GM19452 (cell line): ENCODE results near the gene TRMT61A.
"Not testable (repeated sequence)": the region's sequence is repeated elsewhere in the genome, so short reads cannot be mapped to it uniquely, and the experiment has no call there.

Source experiments
- ATAC-seq: cut with Tn5 transposase; IDR thresholded peaks from one replicate; pipeline ENCODE4 v1.9.1; 2021; ENCODE audit not compliant: unreplicated experiment

The TRMT61A gene

GRCh38 chr14:103521951-103522563 lies 6.9 kb upstream of the TRMT61A start:
- no peak for ATAC-seq

DNA sequence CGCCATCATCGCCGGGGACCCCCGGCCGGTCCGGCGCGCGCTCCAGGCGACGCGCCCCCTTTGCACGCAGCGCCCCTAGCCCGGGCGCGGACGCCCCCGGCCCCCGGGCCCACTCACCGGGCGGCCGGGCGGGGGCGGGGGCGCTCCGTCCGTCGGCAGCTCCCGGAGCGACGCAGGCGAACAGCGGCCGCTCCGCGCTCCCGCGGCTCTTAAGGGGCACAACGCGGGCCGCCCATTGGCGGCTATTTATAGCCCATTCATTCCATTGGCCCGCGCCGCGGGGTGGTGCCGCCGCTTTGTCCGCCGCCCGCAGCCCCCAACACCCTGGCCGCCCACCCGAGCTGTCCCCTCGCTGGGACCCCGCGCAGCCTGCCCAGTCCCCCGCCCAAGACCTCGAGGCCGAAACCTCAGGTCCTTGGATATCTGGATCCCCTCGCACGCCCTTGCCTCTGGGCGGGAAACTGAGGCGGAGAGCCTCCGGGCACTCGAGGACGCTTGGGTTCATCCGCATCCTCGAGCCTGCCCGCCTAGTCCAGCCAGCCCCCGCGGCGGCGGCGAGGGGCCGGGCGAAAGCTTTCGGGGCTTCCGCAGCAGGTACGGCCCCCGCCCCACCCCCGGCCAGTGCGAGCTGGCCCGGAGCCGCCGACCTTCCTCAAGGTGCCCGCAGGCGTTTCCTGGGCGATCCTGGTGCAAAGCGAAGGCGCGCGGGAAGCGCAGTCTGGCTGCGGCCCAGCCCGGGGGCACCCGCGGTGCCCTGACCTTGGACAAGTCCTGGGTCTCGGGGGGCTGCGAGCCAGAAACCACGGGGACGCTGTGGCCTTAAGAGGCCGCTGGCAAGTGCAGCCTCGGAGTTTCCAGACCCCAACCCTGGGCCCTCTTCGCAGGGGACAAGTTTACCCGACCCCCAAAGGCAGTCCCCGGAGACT lies 6.1 kb upstream of the TRMT61A start, which contains the start of gene CKB:
TSS of gene CKB (minus strand) at position 182 of the 926 bp plus-strand sequence. CDS start 337 bp downstream, outside the sequence.
- ATAC-seq, result no peak

DNA sequence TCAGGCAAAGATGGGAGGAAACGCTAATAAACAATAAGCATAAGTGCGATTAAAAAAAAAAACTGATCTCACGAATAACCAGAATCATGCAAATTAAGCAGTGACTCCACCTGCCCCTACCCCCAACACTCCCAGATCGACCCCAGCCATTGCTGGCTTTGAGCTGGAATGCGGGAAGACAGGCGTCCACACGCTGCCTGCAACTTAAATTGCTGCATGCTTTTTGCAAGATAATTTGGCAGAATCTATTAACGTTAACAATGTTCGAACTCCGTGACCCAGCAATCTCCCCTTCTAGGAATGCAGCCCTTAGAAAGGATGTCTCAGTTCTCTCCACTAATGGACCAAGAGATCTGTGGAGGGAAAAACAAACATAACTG lies 5.4 kb upstream of the TRMT61A start:
- no peak for ATAC-seq

DNA sequence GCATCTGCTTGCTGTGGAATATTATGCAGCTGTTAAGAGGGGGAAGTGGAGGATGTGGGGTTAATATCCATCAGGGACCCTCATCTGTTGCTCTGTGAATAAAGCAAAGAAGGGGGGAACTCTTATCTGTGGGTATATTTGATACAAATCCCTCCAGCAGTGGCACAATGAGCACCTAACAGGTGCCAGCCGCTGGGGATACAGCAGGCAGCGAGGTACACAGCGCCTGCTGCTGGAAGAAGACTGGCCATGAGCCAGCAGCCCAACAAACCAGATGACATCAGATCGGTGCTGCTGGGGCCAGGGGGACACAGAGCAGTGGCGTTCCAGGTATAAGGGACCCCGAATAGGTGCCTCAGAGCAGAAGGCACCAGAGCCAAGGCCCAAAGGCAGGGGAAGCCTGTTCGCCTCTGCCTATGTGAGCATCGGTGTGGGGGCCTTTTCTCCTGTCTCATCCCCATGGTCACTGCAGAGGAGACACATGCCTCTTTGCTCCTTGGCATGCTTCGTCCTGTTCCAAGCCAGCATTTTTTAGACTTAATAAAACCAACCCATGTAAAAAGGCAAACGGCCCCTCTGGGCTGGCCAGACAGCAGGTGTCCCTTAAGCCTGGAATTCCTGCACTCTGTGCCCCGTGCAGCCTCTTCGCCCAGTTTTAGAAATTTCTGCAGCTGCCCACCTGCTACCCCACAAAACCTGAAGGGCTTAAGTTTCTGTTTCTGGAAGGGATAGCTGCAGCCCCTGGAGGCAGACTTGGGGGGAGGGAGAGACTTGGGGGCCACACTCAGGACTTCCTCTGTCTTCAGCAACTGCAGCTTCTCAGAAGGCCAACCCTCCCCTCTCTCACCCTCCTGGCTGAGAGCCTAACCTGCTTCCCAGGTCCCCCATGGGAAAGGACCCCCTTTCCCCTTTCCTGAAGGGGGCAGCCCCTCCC lies 4.7 kb upstream of the TRMT61A start:
- ATAC-seq, result no peak

DNA sequence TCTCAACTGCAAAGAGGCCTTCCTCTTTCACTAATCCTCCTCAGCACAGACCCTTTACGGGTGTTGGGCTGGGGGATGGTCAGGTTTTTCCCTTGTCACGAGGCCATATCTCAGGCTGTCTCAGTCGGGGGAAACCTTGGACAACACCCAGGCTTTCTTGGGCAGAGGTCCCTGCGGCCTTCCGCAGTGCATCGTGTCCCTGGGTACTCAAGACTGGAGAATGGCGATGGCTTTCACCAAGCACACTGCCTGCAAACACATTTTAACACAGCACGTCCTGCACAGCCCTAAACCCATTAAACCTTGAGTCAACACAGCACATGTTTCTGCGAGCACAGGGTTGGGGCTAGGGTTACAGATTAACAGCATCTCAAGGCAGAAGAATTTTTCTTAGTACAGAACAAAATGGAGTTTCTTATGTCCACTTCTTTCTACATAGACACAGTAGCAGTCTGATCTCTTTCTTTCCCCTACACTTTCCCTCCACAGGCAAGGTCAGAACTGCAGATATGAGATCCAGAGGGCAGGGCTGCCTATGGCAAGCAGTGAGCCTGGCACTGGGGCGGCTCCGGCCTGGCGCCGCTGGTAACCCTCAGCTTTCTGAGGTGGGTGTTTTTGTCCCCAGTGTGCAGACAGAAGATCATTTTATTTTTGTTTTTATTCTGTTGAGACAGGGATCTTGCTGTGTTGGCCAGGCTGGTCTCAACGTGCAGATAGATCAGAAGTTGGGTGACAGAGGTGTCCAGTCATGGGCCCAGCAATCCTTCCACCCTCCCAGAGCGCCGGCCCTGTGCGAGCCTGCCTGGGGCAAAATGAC lies 3.4 kb upstream of the TRMT61A start:
- ATAC-seq, result not testable (repeated sequence)

DNA sequence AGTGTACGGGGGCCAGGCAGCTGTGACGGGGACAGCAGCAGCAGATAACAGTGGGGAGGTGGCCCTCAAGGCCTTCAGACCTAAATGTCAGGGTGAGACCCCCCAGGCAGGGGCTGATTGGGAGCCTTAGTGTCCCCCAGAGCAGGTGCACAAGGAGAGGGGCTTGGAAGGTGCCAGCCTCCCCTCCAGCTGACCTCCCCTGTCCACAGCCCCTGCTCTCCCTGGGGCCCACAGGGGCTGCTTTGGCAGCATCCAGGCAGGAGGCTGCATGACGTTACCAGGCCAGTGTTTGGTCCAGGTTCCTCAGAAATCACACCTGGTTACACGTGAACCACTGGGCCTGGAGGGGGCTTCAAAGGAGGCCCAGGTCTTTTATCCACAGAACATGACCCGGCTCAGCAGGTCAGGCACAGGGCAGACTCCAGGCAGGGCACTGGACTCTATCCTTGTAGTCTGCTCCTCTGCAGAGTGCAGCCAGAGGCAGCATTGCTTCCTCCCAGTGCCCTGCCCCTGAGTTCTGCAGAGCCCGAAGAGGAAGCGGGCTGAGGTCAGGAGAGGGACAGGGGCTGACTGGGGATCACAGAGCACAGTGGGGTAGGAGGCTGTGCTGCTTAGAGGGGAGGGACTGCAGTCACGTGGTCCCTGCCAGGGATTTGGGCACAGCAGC lies 2.6 kb upstream of the TRMT61A start:
- ATAC-seq, result no peak

DNA sequence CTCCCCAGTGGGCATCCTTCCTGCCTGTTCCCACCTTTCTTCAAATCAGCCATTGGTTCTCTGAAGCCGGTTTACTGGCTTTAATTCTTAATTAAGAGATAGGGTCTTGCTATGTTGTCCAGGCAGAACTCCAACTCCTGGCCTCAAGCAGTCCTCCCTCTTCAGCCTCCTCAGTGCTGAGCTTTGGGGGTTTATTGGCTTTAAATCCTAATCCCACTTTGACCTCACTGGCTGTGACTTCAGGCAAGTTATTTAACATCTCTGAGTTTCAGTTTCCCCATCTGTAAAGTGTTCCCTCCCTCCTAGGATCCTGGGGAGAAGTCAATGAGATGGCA lies 2.1 kb upstream of the TRMT61A start:
- ATAC-seq, result no peak

GRCh38 chr14:103527408-103528145 lies 1.4 kb upstream of the TRMT61A start:
- ATAC-seq, result peak; percentile 65

DNA sequence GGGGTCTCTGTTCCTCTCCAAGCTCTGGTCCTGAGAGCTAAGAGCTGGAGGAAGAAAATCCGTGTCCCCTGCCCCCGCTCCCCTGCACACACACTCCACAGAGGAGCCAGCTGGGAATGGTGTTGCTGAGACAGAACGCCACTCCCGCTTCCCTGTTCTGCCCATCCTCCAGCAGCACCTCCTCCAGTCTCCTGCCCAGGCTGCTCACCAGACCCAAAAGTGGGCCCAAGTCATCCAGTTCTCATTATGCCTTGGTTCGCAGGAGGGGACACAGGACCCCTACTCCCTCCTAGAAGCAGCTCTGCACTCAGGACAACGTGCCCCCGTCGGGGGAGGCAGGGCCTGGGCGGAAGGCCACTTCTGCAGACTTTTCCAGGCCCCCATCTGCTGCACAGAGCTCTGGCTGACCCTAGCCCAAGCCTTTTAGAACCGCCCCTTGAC lies 830 bp upstream of the TRMT61A start:
- no peak for ATAC-seq

- no peak for ATAC-seq
These were observed 678 bp downstream of the TRMT61A start for GRCh38 chr14:103529383-103530365.

GRCh38 chr14:103530390-103530789 lies 1.4 kb downstream of the TRMT61A start:
- ATAC-seq, result no peak

GRCh38 chr14:103530831-103531230 lies 1.8 kb downstream of the TRMT61A start:
- no peak for ATAC-seq

GRCh38 chr14:103531421-103532215 lies 2.6 kb downstream of the TRMT61A start:
- ATAC-seq, result no peak

- no peak for ATAC-seq
These were observed 3.5 kb downstream of the TRMT61A start for GRCh38 chr14:103532216-103533136.

- ATAC-seq, result no peak
These were observed 4.4 kb downstream of the TRMT61A start for GRCh38 chr14:103533137-103533998.
